Immature natural killer cell (primary cell): ENCODE measurements around the gene PA2G4. TPM values are rescaled to one million over a fixed set of nuclear protein-coding genes. Genes with fewer than 3 reads are reported as not detected.
"Not testable (repeated sequence)": the region's sequence is repeated elsewhere in the genome, so short reads cannot be mapped to it uniquely, and the experiment has no call there.

Source experiments
- DNase-seq, 3 donors: peaks; one replicate each; pipeline ENCODE4 v3.0.0; 2022; ENCODE audit warnings: mixed read lengths in 1 of 3
- H3K27ac Mint-ChIP-seq, 6 donors: one replicate each; pipeline ENCODE4 v1.8.0; 2020; ENCODE audit warnings: mixed read lengths in 6 of 6, mild to moderate bottlenecking in 5 of 6, inconsistent platforms in 4 of 6, moderate library complexity in 3 of 6
- H3K27me3 Mint-ChIP-seq, 3 donors: one replicate each; pipeline ENCODE4 v1.8.0; 2020 to 2021; ENCODE audit warnings: low read depth in 3 of 3, mild to moderate bottlenecking in 3 of 3, mixed read lengths in 3 of 3, moderate library complexity in 3 of 3, inconsistent platforms in 1 of 3
- H3K36me3 Mint-ChIP-seq, 3 donors: one replicate each; pipeline ENCODE4 v1.8.0; 2020; ENCODE audit warnings: mixed read lengths in 3 of 3, inconsistent platforms in 2 of 3, mild to moderate bottlenecking in 2 of 3
- H3K4me1 Mint-ChIP-seq, 2 donors: one replicate each; pipeline ENCODE4 v1.8.0; 2020; ENCODE audit warnings: inconsistent platforms in 2 of 2, mild to moderate bottlenecking in 2 of 2, mixed read lengths in 2 of 2, moderate library complexity in 1 of 2
- H3K4me3 Mint-ChIP-seq, 5 donors: one replicate each; pipeline ENCODE4 v1.8.0; 2020; ENCODE audit warnings: mild to moderate bottlenecking in 5 of 5, mixed read lengths in 5 of 5, inconsistent platforms in 3 of 5, moderate library complexity in 3 of 5
- H3K9me3 Mint-ChIP-seq, 6 donors: one replicate each; pipeline ENCODE4 v1.8.0; 2020; ENCODE audit warnings: mild to moderate bottlenecking in 6 of 6, mixed read lengths in 6 of 6, inconsistent platforms in 4 of 6, moderate library complexity in 3 of 6
- polyA plus RNA-seq, 3 donors: library from polyadenylated mRNA; unstranded; fragments of 300-500 nt; fragmentation: Illumina TruSeq; gene quantifications; one replicate each; pipeline ENCODE4 v1.2.3, GENCODE V29; 2021

The PA2G4 gene
- polyA plus RNA-seq, 3 donors from 2014 or later, result 192 to 222 (median 214) TPM

- DNase-seq, result no peak
- Mint-ChIP-seq H3K27ac (peak overlapping the region; percentile 93 to 99 (median 96)), H3K9me3 (no peaks in the 10 kb centered on the region), H3K36me3 (peaks cover 4 to 26% (median 9%) of the 10 kb centered on the region in 3 donors), H3K27me3 (peaks cover 4 to 11% (median 7%) of the 10 kb centered on the region in 3 donors), H3K4me3 (peak overlapping the region; percentile 92 to 100 (median 96)), H3K4me1 (peaks cover 50 to 57% of the 10 kb centered on the region in 2 donors)
Measured at GRCh38 chr12:56105609-56105902, 1.2 kb downstream of the PA2G4 start.

- peaks cover 4 to 9% (median 7%) of the 10 kb centered on the region in 3 donors for H3K27me3 Mint-ChIP-seq
- H3K36me3 Mint-ChIP-seq, result peaks cover 13 to 36% (median 16%) of the 10 kb centered on the region in 3 donors
- no peak overlapping the region for H3K4me3 Mint-ChIP-seq
- peaks cover 43 to 47% of the 10 kb centered on the region in 2 donors for H3K4me1 Mint-ChIP-seq
- no peaks in the 10 kb centered on the region for H3K9me3 Mint-ChIP-seq
- DNase-seq, result no peak
- H3K27ac Mint-ChIP-seq, result peak overlapping the region in 2 of 6 donors; percentile 31 to 75
Measured at GRCh38 chr12:56107242-56107641, 2.9 kb downstream of the PA2G4 start.

- Mint-ChIP-seq H3K4me3 (no peak overlapping the region), H3K27me3 (peaks cover 0 to 2% (median 0%) of the 10 kb centered on the region in 3 donors), H3K36me3 (peaks cover 21 to 51% (median 24%) of the 10 kb centered on the region in 3 donors), H3K9me3 (no peaks in the 10 kb centered on the region), H3K4me1 (peaks cover 14 to 15% of the 10 kb centered on the region in 2 donors), H3K27ac (peak overlapping the region in 2 of 6 donors; percentile 13 to 17)
- no peak for DNase-seq
Measured at GRCh38 chr12:56110571-56110970, 6.2 kb downstream of the PA2G4 start.

GRCh38 chr12:56114084-56114483, 9.7 kb downstream of the PA2G4 start:
- H3K36me3 Mint-ChIP-seq, result peaks cover 24 to 40% (median 32%) of the 10 kb centered on the region in 3 donors
- peaks cover 27 to 28% of the 10 kb centered on the region in 2 donors for H3K4me1 Mint-ChIP-seq
- peaks cover 12 to 16% (median 16%) of the 10 kb centered on the region in 3 donors for H3K27me3 Mint-ChIP-seq
- H3K4me3 Mint-ChIP-seq, result peak overlapping the region in 3 of 5 donors; percentile 11 to 29 (median 19)
- H3K9me3 Mint-ChIP-seq, result no peaks in the 10 kb centered on the region
- H3K27ac Mint-ChIP-seq, result peak overlapping the region; percentile 12 to 69 (median 38)
- DNase-seq, result no peak

GRCh38 chr12:56115329-56115728, 11.0 kb downstream of the PA2G4 start:
- Mint-ChIP-seq H3K9me3 (no peaks in the 10 kb centered on the region), H3K36me3 (peaks cover 18 to 33% (median 30%) of the 10 kb centered on the region in 3 donors), H3K27me3 (peaks cover 12 to 20% (median 16%) of the 10 kb centered on the region in 3 donors), H3K4me1 (peaks cover 36 to 37% of the 10 kb centered on the region in 2 donors), H3K27ac (peak overlapping the region; percentile 96 to 99 (median 98)), H3K4me3 (peak overlapping the region; percentile 95 to 99 (median 97))
- DNase-seq, result no peak

- Mint-ChIP-seq H3K36me3 (peaks cover 10 to 25% (median 22%) of the 10 kb centered on the region in 3 donors), H3K4me3 (peak within 1 kb of the TSS; percentile 95 to 99 (median 97)), H3K27me3 (peaks cover 12 to 20% (median 16%) of the 10 kb centered on the region in 3 donors), H3K27ac (peak within 1 kb of the TSS; percentile 96 to 99 (median 98)), H3K4me1 (peaks cover 37 to 39% of the 10 kb centered on the region in 2 donors), H3K9me3 (no peaks in the 10 kb centered on the region)
- DNase-seq, result peak; percentile 94 to 95 (median 94)
Measured at GRCh38 chr12:56116267-56117081, 12.1 kb downstream of the PA2G4 start, which contains the start of gene RPL41. TSS of gene RPL41 (plus strand) at chr12:56116633.

- Mint-ChIP-seq H3K27ac (peak overlapping the region; percentile 96 to 99 (median 98)), H3K27me3 (peaks cover 12 to 20% (median 16%) of the 10 kb centered on the region in 3 donors), H3K36me3 (peaks cover 8 to 22% (median 20%) of the 10 kb centered on the region in 3 donors), H3K4me3 (peak overlapping the region; percentile 95 to 99 (median 97)), H3K4me1 (peaks cover 37 to 39% of the 10 kb centered on the region in 2 donors)
- not testable (repeated sequence) for DNase-seq, H3K9me3 Mint-ChIP-seq
Measured at GRCh38 chr12:56117082-56117706, 12.8 kb downstream of the PA2G4 start.

- Mint-ChIP-seq H3K4me3 (peak within 1 kb of the TSS; percentile 95 to 99 (median 97)), H3K4me1 (peaks cover 37 to 39% of the 10 kb centered on the region in 2 donors), H3K9me3 (no peaks in the 10 kb centered on the region), H3K27ac (peak within 1 kb of the TSS; percentile 96 to 99 (median 98)), H3K27me3 (peaks cover 12 to 20% (median 16%) of the 10 kb centered on the region in 3 donors), H3K36me3 (peaks cover 5 to 18% (median 14%) of the 10 kb centered on the region in 3 donors)
- DNase-seq, result peak; percentile 98 to 99 (median 98)
Measured at GRCh38 chr12:56117778-56118687, 13.7 kb downstream of the PA2G4 start, which contains the start of gene ZC3H10. TSS of gene ZC3H10 (plus strand) at chr12:56118266. CDS start at chr12:56120563, 2,297 bp downstream.

GRCh38 chr12:56118688-56119357, 14.5 kb downstream of the PA2G4 start:
- Mint-ChIP-seq H3K4me1 (peaks cover 39 to 40% of the 10 kb centered on the region in 2 donors), H3K4me3 (peak overlapping the region; percentile 95 to 99 (median 97)), H3K27me3 (peaks cover 12 to 20% (median 16%) of the 10 kb centered on the region in 3 donors), H3K27ac (peak overlapping the region; percentile 96 to 99 (median 98)), H3K36me3 (peaks cover 3 to 10% (median 6%) of the 10 kb centered on the region in 3 donors), H3K9me3 (no peaks in the 10 kb centered on the region)
- no peak for DNase-seq

GRCh38 chr12:56119361-56119796, 15.0 kb downstream of the PA2G4 start:
- Mint-ChIP-seq H3K4me3 (peak overlapping the region; percentile 95 to 99 (median 97)), H3K4me1 (peaks cover 39 to 46% of the 10 kb centered on the region in 2 donors), H3K36me3 (peaks cover 3 to 8% (median 6%) of the 10 kb centered on the region in 3 donors), H3K27ac (peak overlapping the region; percentile 96 to 99 (median 98)), H3K27me3 (peaks cover 12 to 20% (median 16%) of the 10 kb centered on the region in 3 donors), H3K9me3 (no peaks in the 10 kb centered on the region)
- DNase-seq, result peak; percentile 60 to 70 (median 70)

GRCh38 chr12:56120158-56120846, 15.9 kb downstream of the PA2G4 start:
- Mint-ChIP-seq H3K4me1 (peaks cover 40 to 47% of the 10 kb centered on the region in 2 donors), H3K36me3 (peaks cover 3 to 8% (median 6%) of the 10 kb centered on the region in 3 donors), H3K4me3 (no peak overlapping the region), H3K9me3 (no peaks in the 10 kb centered on the region), H3K27me3 (peaks cover 12 to 20% (median 16%) of the 10 kb centered on the region in 3 donors), H3K27ac (peak overlapping the region in 2 of 6 donors; percentile 12 to 45)
- no peak for DNase-seq
